SK-N-SH (cell line): ENCODE data around the gene PCYT2. TPM values are rescaled to one million over a fixed set of nuclear protein-coding genes. Genes with fewer than 3 reads are reported as not detected.

Experiments used
- CTCF ChIA-PET: fragments of 300-600, 350-600 bp; formaldehyde crosslinking; extraction: SDS; loops from one replicate; lab custom pipeline; 2021; lab: Yijun Ruan, JAX
- POLR2A ChIA-PET: fragments of 350-600 bp; sonication (Branson Sonifier 250); formaldehyde crosslinking; extraction: SDS; loops from one replicate; lab custom pipeline; 2020; ENCODE audit warnings: antibody characterized with exemption, inconsistent platforms; lab: Yijun Ruan, JAX
- DNase-seq: peaks from one replicate; pipeline ENCODE4 v3.0.0; 2012
- H2AFZ ChIP-seq: fragments of 200-600 bp; sonication (generic); 2 replicates; pipeline ENCODE4 v1.8.1; 2016; ENCODE audit warnings: antibody characterized with exemption, mild to moderate bottlenecking, low read depth
- H3F3A ChIP-seq: fragments of 200-600 bp; sonication (generic); replicated peaks from 2 replicates; pipeline ENCODE3; 2016; ENCODE audit warnings: antibody characterized with exemption, mild to moderate bottlenecking; ENCODE audit not compliant: insufficient read depth
- H3K27ac ChIP-seq, 2 experiments: fragments of 200-500 bp in 1 of 2; fragments of 200-600 bp in 1 of 2; sonication (Bioruptor generic) in 1 of 2; sonication (generic), shearing (Covaris generic) in 1 of 2; 2 replicates each; pipeline versions ENCODE4 v1.5.1 to v1.6.1; 2014 to 2016; ENCODE audit warnings: low read depth in 2 of 2, inconsistent platforms in 1 of 2, low read length in 1 of 2, mild to moderate bottlenecking in 1 of 2, mixed read lengths in 1 of 2
- H3K27me3 ChIP-seq: fragments of 200-600 bp; sonication (generic), shearing (Covaris generic); 2 replicates; pipeline ENCODE4 v1.6.1; 2016; ENCODE audit warnings: mixed run types; ENCODE audit not compliant: insufficient read depth
- H3K36me3 ChIP-seq, 2 experiments: fragments of 200-500 bp in 1 of 2; fragments of 200-600 bp in 1 of 2; sonication (Bioruptor generic) in 1 of 2; sonication (generic) in 1 of 2; replicated peaks in 1 of 2; 2 replicates each; pipeline versions ENCODE3 to v1.5.1; 2014 to 2016; ENCODE audit warnings: low read length in 1 of 2, mild to moderate bottlenecking in 1 of 2; ENCODE audit not compliant: insufficient read depth in 2 of 2, control insufficient read depth in 1 of 2
- H3K4me1 ChIP-seq, 2 experiments: fragments of 200-500 bp in 1 of 2; fragments of 200-600 bp in 1 of 2; sonication (Bioruptor generic) in 1 of 2; sonication (generic), shearing (Covaris generic) in 1 of 2; 2 replicates each; pipeline versions ENCODE4 v1.5.1 to v1.6.1; 2014 to 2016; ENCODE audit warnings: low read depth in 1 of 2, low read length in 1 of 2, mixed run types in 1 of 2; ENCODE audit not compliant: insufficient read depth in 2 of 2, control insufficient read depth in 1 of 2
- H3K4me2 ChIP-seq: fragments of 200-600 bp; sonication (generic), shearing (Covaris generic); 2 replicates; pipeline ENCODE4 v1.6.1; 2017; ENCODE audit warnings: mixed run types
- H3K4me3 ChIP-seq, 2 experiments: fragments of 200-500 bp in 1 of 2; fragments of 200-600 bp in 1 of 2; sonication (Bioruptor generic) in 1 of 2; sonication (generic), shearing (Covaris generic) in 1 of 2; 2 replicates each; pipeline versions ENCODE4 v1.5.1 to v1.8.1; 2014 to 2016; ENCODE audit warnings: low read depth in 2 of 2, inconsistent platforms in 1 of 2, low read length in 1 of 2, mild to moderate bottlenecking in 1 of 2, mixed read lengths in 1 of 2, moderate library complexity in 1 of 2
- H3K79me2 ChIP-seq: fragments of 200-600 bp; sonication (generic); 2 replicates; pipeline ENCODE4 v1.8.1; 2017; ENCODE audit warnings: mild to moderate bottlenecking; ENCODE audit not compliant: insufficient read depth
- H3K9ac ChIP-seq: fragments of 200-600 bp; sonication (generic); 2 replicates; pipeline ENCODE4 v1.6.1; 2017; ENCODE audit warnings: mixed run types
- H3K9me2 ChIP-seq: fragments of 200-600 bp; sonication (generic); 2 replicates; pipeline ENCODE4 v1.6.1; 2017; ENCODE audit warnings: mixed run types
- H3K9me3 ChIP-seq: fragments of 200-600 bp; sonication (generic); 2 replicates; pipeline ENCODE4 v1.6.1; 2017; ENCODE audit warnings: mixed run types, mild to moderate bottlenecking, moderate library complexity
- H4K20me1 ChIP-seq: fragments of 200-600 bp; sonication (generic); 2 replicates; pipeline ENCODE4 v1.6.1; 2017; ENCODE audit warnings: mild to moderate bottlenecking, mixed run types; ENCODE audit not compliant: insufficient read depth
- CHD2 ChIP-seq: fragments of 150-350 bp; IDR thresholded peaks from 2 replicates; pipeline ENCODE4 v1.6.1; 2018; ENCODE audit warnings: low read length; ENCODE audit not compliant: partially characterized antibody
- ELF1 ChIP-seq: IDR thresholded peaks from 2 replicates; pipeline ENCODE4 v1.4.0; 2012
- FOSL2 ChIP-seq: IDR thresholded peaks from 2 replicates; pipeline ENCODE4 v1.4.0; 2012; ENCODE audit warnings: low read depth, mild to moderate bottlenecking, moderate library complexity, borderline replicate concordance
- FOXJ3 ChIP-seq: sonication (generic); formaldehyde crosslinking; IDR thresholded peaks from 2 replicates; pipeline ENCODE4 v1.5.1; 2020; ENCODE audit warnings: mild to moderate bottlenecking, missing genetic modification reagents
- GATA2 ChIP-seq: sonication (generic); formaldehyde crosslinking; IDR thresholded peaks from 2 replicates; pipeline ENCODE4 v1.5.0; 2020; ENCODE audit warnings: mild to moderate bottlenecking, missing genetic modification reagents
- POLR2AphosphoS5 ChIP-seq: IDR thresholded peaks from 2 replicates; pipeline ENCODE4 v1.6.1; 2012; ENCODE audit warnings: low read depth, low read length
- TCF12 ChIP-seq: IDR thresholded peaks from 2 replicates; pipeline ENCODE4 v1.4.0; 2012
- TEAD4 ChIP-seq: IDR thresholded peaks from 2 replicates; pipeline ENCODE4 v1.4.0; 2012; ENCODE audit warnings: mild to moderate bottlenecking, borderline replicate concordance; ENCODE audit not compliant: insufficient read depth
- WGBS: methylation state at CpG from one replicate; pipeline ENCODE4 v1.1.6; 2017; ENCODE audit warnings: low lambda C conversion rate; 5-methylcytosine and 5-hydroxymethylcytosine counted together
- polyA plus RNA-seq, 3 experiments: library from polyadenylated mRNA; depleted of rRNA; stranded (reverse); fragments of >200 nt; gene quantifications; 2 replicates each; pipeline ENCODE4 v1.2.3, GENCODE V29; 2012
- TF ChIP-seq, protein P1 (sequence below): fragments of 150-350 bp; IDR thresholded peaks from 2 replicates; pipeline ENCODE4 v1.6.1; 2016; ENCODE audit warnings: mild to moderate bottlenecking, low read depth, low read length
- TF ChIP-seq, protein P2 (sequence below): IDR thresholded peaks from 2 replicates; pipeline ENCODE4 v1.4.0; 2012; ENCODE audit warnings: low read depth, borderline replicate concordance
- TF ChIP-seq, protein P3 (sequence below): fragments of 200-600 bp; sonication (generic); IDR thresholded peaks from 2 replicates; pipeline ENCODE4 v1.6.1; 2017; ENCODE audit warnings: antibody characterized with exemption, mild to moderate bottlenecking, moderate library complexity
- TF ChIP-seq, protein P4 (sequence below): IDR thresholded peaks from 2 replicates; pipeline ENCODE4; 2012
- TF ChIP-seq, protein P5 (sequence below): IDR thresholded peaks from 2 replicates; pipeline ENCODE4 v1.4.0; 2012; ENCODE audit warnings: low read depth

PCYT2 gene
- polyA plus RNA-seq, 1 of the 3 experiments (the other 2 are of a cell fraction) = 46.2 TPM

DNA sequence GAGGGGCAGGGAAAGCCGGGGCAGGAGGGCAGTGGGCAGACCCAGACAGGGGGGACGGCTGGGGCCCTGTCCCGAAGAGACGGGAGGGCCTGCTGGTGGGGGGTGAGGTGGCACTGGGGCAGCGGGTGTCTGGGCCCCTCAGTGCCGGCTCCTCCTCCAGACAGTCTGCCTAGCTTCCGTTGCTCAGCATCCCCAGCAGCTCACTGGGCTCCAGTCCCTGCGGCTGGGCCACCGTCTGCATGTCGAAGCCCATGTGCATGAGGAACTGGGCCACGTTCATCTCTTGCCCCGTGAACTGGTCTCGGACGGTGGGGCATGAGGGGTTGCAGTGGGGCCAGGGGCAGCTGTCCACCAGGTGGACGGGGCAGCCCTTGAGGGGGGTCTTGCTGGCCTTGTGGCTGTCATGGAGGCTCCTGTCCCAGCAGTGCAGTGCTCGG is 41.6 kb upstream of the PCYT2 start (continued):
- TF ChIP-seq, protein P1, sequence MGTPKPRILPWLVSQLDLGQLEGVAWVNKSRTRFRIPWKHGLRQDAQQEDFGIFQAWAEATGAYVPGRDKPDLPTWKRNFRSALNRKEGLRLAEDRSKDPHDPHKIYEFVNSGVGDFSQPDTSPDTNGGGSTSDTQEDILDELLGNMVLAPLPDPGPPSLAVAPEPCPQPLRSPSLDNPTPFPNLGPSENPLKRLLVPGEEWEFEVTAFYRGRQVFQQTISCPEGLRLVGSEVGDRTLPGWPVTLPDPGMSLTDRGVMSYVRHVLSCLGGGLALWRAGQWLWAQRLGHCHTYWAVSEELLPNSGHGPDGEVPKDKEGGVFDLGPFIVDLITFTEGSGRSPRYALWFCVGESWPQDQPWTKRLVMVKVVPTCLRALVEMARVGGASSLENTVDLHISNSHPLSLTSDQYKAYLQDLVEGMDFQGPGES = no peak
- TF ChIP-seq, protein P2, sequence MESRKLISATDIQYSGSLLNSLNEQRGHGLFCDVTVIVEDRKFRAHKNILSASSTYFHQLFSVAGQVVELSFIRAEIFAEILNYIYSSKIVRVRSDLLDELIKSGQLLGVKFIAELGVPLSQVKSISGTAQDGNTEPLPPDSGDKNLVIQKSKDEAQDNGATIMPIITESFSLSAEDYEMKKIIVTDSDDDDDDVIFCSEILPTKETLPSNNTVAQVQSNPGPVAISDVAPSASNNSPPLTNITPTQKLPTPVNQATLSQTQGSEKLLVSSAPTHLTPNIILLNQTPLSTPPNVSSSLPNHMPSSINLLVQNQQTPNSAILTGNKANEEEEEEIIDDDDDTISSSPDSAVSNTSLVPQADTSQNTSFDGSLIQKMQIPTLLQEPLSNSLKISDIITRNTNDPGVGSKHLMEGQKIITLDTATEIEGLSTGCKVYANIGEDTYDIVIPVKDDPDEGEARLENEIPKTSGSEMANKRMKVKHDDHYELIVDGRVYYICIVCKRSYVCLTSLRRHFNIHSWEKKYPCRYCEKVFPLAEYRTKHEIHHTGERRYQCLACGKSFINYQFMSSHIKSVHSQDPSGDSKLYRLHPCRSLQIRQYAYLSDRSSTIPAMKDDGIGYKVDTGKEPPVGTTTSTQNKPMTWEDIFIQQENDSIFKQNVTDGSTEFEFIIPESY = no peak

DNA sequence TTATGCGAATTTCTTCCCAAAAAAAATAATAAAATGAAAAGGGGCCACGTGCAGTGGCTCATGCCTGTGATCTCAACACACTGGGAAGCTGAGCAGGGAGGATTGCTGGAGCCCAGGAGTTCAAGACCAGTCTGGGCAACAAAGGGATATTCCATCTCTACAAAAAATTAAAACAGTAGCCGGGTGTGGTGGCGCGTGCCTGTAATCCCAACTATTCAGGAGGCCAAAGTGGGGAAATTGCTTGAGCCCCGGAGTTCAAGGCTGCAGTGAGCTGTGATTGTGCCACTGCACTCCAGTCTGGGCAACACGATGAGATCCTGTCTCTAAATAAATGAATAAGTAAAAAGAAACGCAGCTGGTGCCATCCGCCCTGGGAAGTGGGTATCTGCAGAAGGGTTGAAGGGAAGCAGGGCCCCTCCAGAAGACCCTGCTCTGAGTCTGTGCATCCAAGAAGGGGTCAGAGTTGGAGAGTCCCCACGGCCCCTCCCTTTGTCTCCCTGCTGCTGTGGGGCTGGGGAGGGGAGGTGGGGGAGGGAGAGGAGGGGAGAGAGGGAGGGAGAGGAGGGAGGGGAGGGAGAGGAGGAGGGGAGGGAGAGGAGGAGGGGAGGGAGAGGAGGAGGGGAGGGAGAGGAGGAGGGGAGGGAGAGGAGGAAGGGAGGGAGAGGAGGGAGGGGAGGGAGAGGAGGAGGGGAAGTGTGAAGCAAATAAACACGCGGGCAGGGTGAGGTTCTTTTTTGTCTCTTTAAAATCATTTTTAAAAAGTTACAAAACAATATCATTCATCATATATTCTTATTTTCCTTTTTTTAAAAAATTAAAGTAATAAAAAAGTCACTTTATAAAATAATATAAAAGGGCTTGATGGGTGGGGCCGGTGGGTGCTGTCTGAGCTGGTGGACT is 40.8 kb upstream of the PCYT2 start:
- CTCF ChIA-PET = interaction anchor here (1.3 to 17.7 kb wide), 6 partner anchors 9 to 77 kb away, joined by 4 to 216 read pairs (median 6); partner anchors contain the start of genes CENPX, LRRC45, MAFG and NOTUM
- Histone ChIP-seq H3K9me2 (no peaks in the 10 kb centered on the region), H2AFZ (no peak overlapping the region), H4K20me1 (no peaks in the 10 kb centered on the region), H3K79me2 (no peaks in the 10 kb centered on the region), H3K4me1 (peaks cover 0 to 10% of the 10 kb centered on the region in 2 experiments; a peak in 1 of 4 replicates), H3K4me2 (no peak overlapping the region), H3K4me3 (no peak overlapping the region), H3K9me3 (no peaks in the 10 kb centered on the region), H3K27ac (no peak overlapping the region), H3F3A (no peaks in the 10 kb centered on the region), H3K9ac (no peak overlapping the region), H3K27me3 (no peaks in the 10 kb centered on the region), H3K36me3 (no peaks in the 10 kb centered on the region)
- POLR2A ChIA-PET = interaction anchor here (0.8 kb wide), 1 partner anchor 71 kb away, joined by 3 read pairs; the partner anchor contains the start of genes CENPX and LRRC45
- DNase-seq = no peak
- no peak for TF ChIP-seq GATA2 (CRISPR knock-in tag)
- TF ChIP-seq, protein P3, sequence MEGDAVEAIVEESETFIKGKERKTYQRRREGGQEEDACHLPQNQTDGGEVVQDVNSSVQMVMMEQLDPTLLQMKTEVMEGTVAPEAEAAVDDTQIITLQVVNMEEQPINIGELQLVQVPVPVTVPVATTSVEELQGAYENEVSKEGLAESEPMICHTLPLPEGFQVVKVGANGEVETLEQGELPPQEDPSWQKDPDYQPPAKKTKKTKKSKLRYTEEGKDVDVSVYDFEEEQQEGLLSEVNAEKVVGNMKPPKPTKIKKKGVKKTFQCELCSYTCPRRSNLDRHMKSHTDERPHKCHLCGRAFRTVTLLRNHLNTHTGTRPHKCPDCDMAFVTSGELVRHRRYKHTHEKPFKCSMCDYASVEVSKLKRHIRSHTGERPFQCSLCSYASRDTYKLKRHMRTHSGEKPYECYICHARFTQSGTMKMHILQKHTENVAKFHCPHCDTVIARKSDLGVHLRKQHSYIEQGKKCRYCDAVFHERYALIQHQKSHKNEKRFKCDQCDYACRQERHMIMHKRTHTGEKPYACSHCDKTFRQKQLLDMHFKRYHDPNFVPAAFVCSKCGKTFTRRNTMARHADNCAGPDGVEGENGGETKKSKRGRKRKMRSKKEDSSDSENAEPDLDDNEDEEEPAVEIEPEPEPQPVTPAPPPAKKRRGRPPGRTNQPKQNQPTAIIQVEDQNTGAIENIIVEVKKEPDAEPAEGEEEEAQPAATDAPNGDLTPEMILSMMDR = no peak
- TF ChIP-seq, protein P4, sequence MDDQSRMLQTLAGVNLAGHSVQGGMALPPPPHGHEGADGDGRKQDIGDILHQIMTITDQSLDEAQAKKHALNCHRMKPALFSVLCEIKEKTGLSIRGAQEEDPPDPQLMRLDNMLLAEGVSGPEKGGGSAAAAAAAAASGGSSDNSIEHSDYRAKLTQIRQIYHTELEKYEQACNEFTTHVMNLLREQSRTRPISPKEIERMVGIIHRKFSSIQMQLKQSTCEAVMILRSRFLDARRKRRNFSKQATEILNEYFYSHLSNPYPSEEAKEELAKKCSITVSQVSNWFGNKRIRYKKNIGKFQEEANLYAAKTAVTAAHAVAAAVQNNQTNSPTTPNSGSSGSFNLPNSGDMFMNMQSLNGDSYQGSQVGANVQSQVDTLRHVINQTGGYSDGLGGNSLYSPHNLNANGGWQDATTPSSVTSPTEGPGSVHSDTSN = no peak
- TF ChIP-seq FOXJ3 = no peak
- no peak for TF ChIP-seq CHD2
- no peak for TF ChIP-seq TCF12
- TF ChIP-seq, protein P1 = no peak
- TF ChIP-seq FOSL2 = no peak
- TF ChIP-seq, protein P5, sequence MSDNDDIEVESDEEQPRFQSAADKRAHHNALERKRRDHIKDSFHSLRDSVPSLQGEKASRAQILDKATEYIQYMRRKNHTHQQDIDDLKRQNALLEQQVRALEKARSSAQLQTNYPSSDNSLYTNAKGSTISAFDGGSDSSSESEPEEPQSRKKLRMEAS = no peak
- no peak for TF ChIP-seq POLR2AphosphoS5
- no peak for TF ChIP-seq ELF1
- TF ChIP-seq TEAD4 = no peak
- TF ChIP-seq, protein P2 = no peak
- 77% methylated on average over 12 of the region's 13 CpGs for WGBS
